SK-N-SH treated with all-trans-retinoic acid at 6 μM for 48 hours (cell line): ENCODE data around the gene ZNF701.
A peak's percentile ranks its signal among the peaks of the same experiment; 100 is the strongest.
"Not testable (repeated sequence)": the region's sequence is repeated elsewhere in the genome, so short reads cannot be mapped to it uniquely, and the experiment has no call there.

Experiments used
- ATAC-seq: fragments of 200-7000 bp; cut with Tn5 transposase; 3 replicates; pipeline ENCODE4 v1.9.1; 2020; ENCODE audit warnings: mild to moderate bottlenecking, moderate library complexity
- ARNTL ChIP-seq: fragments of 450-650 bp; formaldehyde crosslinking; IDR thresholded peaks from 2 replicates; pipeline ENCODE4 v1.5.0; 2020; ENCODE audit warnings: low read depth, mild to moderate bottlenecking, moderate library complexity, borderline replicate concordance
- BACH2 ChIP-seq: fragments of 250-450 bp; sonication (Bioruptor Pico); IDR thresholded peaks from 2 replicates; pipeline ENCODE4 v1.9.0; 2021; ENCODE audit warnings: mild to moderate bottlenecking, borderline replicate concordance
- CSDC2 ChIP-seq: fragments of 250-450 bp; sonication (Bioruptor Pico); IDR thresholded peaks from 2 replicates; pipeline ENCODE4 v1.5.0; 2020; ENCODE audit warnings: mild to moderate bottlenecking, moderate library complexity
- ESRRG ChIP-seq: fragments of 250-450 bp; sonication (Bioruptor Pico); IDR thresholded peaks from 2 replicates; pipeline ENCODE4 v1.6.1; 2021; ENCODE audit warnings: mild to moderate bottlenecking
- ISL1 ChIP-seq: fragments of 250-450 bp; sonication (Bioruptor Pico); IDR thresholded peaks from 2 replicates; pipeline ENCODE4 v2.1.2; 2022; ENCODE audit warnings: mild to moderate bottlenecking, moderate library complexity
- OSR1 ChIP-seq: fragments of 250-450 bp; sonication (Bioruptor Pico); IDR thresholded peaks from 2 replicates; pipeline ENCODE4 v1.8.0; 2022; ENCODE audit warnings: moderate library complexity, mild to moderate bottlenecking, inconsistent platforms
- PPARA ChIP-seq: fragments of 250-450 bp; sonication (Bioruptor Pico); IDR thresholded peaks from 2 replicates; pipeline ENCODE4 v1.5.0; 2020; ENCODE audit warnings: mild to moderate bottlenecking, borderline replicate concordance
- RARB ChIP-seq: fragments of 250-450 bp; sonication (Bioruptor Pico); IDR thresholded peaks from 2 replicates; pipeline ENCODE4 v1.8.0; 2021; ENCODE audit warnings: mild to moderate bottlenecking, moderate library complexity
- SNAI2 ChIP-seq: fragments of 250-450 bp; sonication (Bioruptor Pico); IDR thresholded peaks from 2 replicates; pipeline ENCODE4 v1.5.0; 2020; ENCODE audit warnings: mild to moderate bottlenecking, moderate library complexity
- TCF4 ChIP-seq: fragments of 250-450 bp; sonication (Bioruptor Pico); IDR thresholded peaks from 2 replicates; pipeline ENCODE4 v1.8.0; 2021; ENCODE audit warnings: mild to moderate bottlenecking, moderate library complexity, borderline replicate concordance
- ZC3H10 ChIP-seq: fragments of 250-450 bp; sonication (Bioruptor Pico); IDR thresholded peaks from 2 replicates; pipeline ENCODE4 v1.5.1; 2021; ENCODE audit warnings: mild to moderate bottlenecking, moderate library complexity
- ZFP3 ChIP-seq: fragments of 250-450 bp; sonication (Bioruptor Pico); IDR thresholded peaks from 2 replicates; pipeline ENCODE4 v1.5.0; 2020; ENCODE audit warnings: mild to moderate bottlenecking, moderate library complexity
- ZFP30 ChIP-seq: fragments of 450-650 bp; formaldehyde crosslinking; IDR thresholded peaks from 2 replicates; pipeline ENCODE4 v1.5.0; 2022; ENCODE audit warnings: mild to moderate bottlenecking, moderate library complexity
- ZNF565 ChIP-seq: fragments of 450-650 bp; formaldehyde crosslinking; conservative IDR thresholded peaks from 2 replicates; pipeline ENCODE4 v1.5.0; 2020; ENCODE audit warnings: low read depth, mild to moderate bottlenecking, moderate library complexity
- ZNF70 ChIP-seq: fragments of 450-650 bp; formaldehyde crosslinking; IDR thresholded peaks from 2 replicates; pipeline ENCODE4 v1.5.0; 2020; ENCODE audit warnings: mild to moderate bottlenecking, moderate library complexity
- ZNF8 ChIP-seq: fragments of 450-650 bp; formaldehyde crosslinking; IDR thresholded peaks from 2 replicates; pipeline ENCODE4 v1.5.0; 2020; ENCODE audit warnings: mild to moderate bottlenecking, moderate library complexity
- TF ChIP-seq, protein P1 (sequence below): fragments of 250-450 bp; sonication (Bioruptor Pico); IDR thresholded peaks from 2 replicates; pipeline ENCODE4 v1.8.0; 2021; ENCODE audit warnings: low read depth, mild to moderate bottlenecking, moderate library complexity, borderline replicate concordance
- TF ChIP-seq, protein P2 (sequence below): fragments of 250-450 bp; sonication (Bioruptor Pico); IDR thresholded peaks from 2 replicates; pipeline ENCODE4 v1.5.0; 2020; ENCODE audit warnings: mild to moderate bottlenecking, moderate library complexity
- TF ChIP-seq, protein P3 (sequence below): fragments of 250-450 bp; sonication (Bioruptor Pico); IDR thresholded peaks from 2 replicates; pipeline ENCODE4 v1.5.1; 2020; ENCODE audit warnings: low read depth, mild to moderate bottlenecking, moderate library complexity
- TF ChIP-seq, protein P4 (sequence below): fragments of 250-450 bp; sonication (Bioruptor Pico); IDR thresholded peaks from 2 replicates; pipeline ENCODE4 v1.5.1; 2021; ENCODE audit warnings: mild to moderate bottlenecking, moderate library complexity
- TF ChIP-seq, protein P5 (sequence below): fragments of 250-450 bp; sonication (Bioruptor Pico); IDR thresholded peaks from 2 replicates; pipeline ENCODE4 v1.8.0; 2020; ENCODE audit warnings: mild to moderate bottlenecking, moderate library complexity, borderline replicate concordance

ZNF701 gene

DNA sequence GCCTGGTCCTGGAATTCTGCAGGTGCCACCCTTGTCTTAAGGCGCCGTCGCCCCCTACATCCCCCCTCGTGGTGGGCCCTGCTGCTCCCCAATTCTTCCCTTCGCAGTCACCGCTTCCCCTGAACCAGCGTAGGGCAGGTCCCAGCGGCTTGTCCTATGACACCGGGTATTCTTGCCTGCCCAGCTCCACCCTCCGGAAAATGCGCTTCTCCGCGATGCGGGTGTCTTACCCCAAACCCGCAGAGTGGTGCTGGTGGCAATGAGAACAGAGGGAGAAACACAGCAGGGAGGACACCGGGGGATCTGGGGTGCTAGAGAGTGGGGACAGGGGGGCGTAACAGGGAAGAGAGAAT, 33.7 kb upstream of the ZNF701 start:
- no peak for TF ChIP-seq ESRRG
- no peak for TF ChIP-seq ZNF565 (CRISPR knock-in tag)
- no peak for TF ChIP-seq ARNTL
- TF ChIP-seq SNAI2 (CRISPR knock-in tag): no peak
- no peak for TF ChIP-seq ZFP3 (CRISPR knock-in tag)
- TF ChIP-seq TCF4 (CRISPR knock-in tag): no peak
- no peak for TF ChIP-seq RARB (CRISPR knock-in tag)
- TF ChIP-seq, protein P1, sequence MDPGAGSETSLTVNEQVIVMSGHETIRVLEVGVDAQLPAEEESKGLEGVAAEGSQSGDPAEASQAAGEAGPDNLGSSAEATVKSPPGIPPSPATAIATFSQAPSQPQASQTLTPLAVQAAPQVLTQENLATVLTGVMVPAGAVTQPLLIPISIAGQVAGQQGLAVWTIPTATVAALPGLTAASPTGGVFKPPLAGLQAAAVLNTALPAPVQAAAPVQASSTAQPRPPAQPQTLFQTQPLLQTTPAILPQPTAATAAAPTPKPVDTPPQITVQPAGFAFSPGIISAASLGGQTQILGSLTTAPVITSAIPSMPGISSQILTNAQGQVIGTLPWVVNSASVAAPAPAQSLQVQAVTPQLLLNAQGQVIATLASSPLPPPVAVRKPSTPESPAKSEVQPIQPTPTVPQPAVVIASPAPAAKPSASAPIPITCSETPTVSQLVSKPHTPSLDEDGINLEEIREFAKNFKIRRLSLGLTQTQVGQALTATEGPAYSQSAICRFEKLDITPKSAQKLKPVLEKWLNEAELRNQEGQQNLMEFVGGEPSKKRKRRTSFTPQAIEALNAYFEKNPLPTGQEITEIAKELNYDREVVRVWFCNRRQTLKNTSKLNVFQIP (CRISPR knock-in tag): no peak
- no peak for TF ChIP-seq OSR1
- TF ChIP-seq, protein P2, sequence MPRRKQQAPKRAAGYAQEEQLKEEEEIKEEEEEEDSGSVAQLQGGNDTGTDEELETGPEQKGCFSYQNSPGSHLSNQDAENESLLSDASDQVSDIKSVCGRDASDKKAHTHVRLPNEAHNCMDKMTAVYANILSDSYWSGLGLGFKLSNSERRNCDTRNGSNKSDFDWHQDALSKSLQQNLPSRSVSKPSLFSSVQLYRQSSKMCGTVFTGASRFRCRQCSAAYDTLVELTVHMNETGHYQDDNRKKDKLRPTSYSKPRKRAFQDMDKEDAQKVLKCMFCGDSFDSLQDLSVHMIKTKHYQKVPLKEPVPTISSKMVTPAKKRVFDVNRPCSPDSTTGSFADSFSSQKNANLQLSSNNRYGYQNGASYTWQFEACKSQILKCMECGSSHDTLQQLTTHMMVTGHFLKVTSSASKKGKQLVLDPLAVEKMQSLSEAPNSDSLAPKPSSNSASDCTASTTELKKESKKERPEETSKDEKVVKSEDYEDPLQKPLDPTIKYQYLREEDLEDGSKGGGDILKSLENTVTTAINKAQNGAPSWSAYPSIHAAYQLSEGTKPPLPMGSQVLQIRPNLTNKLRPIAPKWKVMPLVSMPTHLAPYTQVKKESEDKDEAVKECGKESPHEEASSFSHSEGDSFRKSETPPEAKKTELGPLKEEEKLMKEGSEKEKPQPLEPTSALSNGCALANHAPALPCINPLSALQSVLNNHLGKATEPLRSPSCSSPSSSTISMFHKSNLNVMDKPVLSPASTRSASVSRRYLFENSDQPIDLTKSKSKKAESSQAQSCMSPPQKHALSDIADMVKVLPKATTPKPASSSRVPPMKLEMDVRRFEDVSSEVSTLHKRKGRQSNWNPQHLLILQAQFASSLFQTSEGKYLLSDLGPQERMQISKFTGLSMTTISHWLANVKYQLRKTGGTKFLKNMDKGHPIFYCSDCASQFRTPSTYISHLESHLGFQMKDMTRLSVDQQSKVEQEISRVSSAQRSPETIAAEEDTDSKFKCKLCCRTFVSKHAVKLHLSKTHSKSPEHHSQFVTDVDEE (CRISPR knock-in tag): no peak
- no peak for TF ChIP-seq ZNF70 (CRISPR knock-in tag)
- TF ChIP-seq, protein P3, sequence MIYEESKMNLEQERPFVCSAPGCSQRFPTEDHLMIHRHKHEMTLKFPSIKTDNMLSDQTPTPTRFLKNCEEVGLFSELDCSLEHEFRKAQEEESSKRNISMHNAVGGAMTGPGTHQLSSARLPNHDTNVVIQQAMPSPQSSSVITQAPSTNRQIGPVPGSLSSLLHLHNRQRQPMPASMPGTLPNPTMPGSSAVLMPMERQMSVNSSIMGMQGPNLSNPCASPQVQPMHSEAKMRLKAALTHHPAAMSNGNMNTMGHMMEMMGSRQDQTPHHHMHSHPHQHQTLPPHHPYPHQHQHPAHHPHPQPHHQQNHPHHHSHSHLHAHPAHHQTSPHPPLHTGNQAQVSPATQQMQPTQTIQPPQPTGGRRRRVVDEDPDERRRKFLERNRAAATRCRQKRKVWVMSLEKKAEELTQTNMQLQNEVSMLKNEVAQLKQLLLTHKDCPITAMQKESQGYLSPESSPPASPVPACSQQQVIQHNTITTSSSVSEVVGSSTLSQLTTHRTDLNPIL (CRISPR knock-in tag): no peak
- TF ChIP-seq CSDC2 (CRISPR knock-in tag): no peak
- TF ChIP-seq, protein P4, sequence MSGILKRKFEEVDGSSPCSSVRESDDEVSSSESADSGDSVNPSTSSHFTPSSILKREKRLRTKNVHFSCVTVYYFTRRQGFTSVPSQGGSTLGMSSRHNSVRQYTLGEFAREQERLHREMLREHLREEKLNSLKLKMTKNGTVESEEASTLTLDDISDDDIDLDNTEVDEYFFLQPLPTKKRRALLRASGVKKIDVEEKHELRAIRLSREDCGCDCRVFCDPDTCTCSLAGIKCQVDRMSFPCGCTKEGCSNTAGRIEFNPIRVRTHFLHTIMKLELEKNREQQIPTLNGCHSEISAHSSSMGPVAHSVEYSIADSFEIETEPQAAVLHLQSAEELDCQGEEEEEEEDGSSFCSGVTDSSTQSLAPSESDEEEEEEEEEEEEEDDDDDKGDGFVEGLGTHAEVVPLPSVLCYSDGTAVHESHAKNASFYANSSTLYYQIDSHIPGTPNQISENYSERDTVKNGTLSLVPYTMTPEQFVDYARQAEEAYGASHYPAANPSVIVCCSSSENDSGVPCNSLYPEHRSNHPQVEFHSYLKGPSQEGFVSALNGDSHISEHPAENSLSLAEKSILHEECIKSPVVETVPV (CRISPR knock-in tag): no peak
- TF ChIP-seq, protein P5, sequence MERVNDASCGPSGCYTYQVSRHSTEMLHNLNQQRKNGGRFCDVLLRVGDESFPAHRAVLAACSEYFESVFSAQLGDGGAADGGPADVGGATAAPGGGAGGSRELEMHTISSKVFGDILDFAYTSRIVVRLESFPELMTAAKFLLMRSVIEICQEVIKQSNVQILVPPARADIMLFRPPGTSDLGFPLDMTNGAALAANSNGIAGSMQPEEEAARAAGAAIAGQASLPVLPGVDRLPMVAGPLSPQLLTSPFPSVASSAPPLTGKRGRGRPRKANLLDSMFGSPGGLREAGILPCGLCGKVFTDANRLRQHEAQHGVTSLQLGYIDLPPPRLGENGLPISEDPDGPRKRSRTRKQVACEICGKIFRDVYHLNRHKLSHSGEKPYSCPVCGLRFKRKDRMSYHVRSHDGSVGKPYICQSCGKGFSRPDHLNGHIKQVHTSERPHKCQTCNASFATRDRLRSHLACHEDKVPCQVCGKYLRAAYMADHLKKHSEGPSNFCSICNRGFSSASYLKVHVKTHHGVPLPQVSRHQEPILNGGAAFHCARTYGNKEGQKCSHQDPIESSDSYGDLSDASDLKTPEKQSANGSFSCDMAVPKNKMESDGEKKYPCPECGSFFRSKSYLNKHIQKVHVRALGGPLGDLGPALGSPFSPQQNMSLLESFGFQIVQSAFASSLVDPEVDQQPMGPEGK (CRISPR knock-in tag): no peak
- TF ChIP-seq PPARA: no peak
- no peak for TF ChIP-seq BACH2 (CRISPR knock-in tag)
- TF ChIP-seq ISL1 (CRISPR knock-in tag): no peak
- TF ChIP-seq ZFP30 (CRISPR knock-in tag): no peak
- TF ChIP-seq, all 23 proteins: peak for 0
- ATAC-seq: peak; percentile 50

DNA sequence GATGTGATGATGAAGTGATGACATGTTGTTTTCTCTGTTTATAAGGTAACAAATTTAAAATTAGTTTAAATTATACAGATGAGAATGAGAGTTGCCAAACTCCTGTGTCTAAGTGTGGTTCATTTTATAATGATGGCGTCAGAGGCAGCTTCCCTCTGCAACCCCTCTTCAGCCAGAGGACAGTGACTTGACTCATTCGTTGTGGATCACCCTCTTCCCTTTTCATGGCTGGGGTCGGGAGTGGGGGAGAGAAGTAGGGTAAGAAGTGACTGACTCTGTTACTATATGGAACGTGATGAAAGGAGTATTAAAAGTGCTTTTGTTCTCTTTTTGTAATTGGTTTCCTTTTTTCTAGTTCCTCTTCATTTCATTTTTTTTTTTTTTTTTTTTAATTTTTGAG, 31.3 kb upstream of the ZNF701 start:
- ATAC-seq: not testable (repeated sequence)

DNA sequence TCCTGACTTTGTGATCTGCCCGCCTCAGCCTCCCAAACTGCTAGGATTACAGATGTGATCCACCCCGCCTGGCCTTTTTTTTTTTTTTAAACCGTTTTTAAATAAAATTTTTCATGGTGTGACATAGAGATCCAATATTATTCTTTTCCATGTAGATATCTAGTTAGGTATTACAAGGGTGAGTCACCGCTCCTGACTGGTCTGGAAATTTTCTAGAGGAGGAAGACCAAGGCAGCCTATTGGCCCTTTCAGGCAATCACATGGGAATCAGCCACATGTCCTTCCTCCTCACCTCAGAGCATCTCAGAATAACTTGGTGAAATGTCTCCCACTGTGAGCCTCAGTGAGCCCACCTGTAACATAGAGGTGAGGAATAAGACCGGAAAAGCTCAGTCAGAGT, 28.9 kb upstream of the ZNF701 start:
- not testable (repeated sequence) for ATAC-seq

DNA sequence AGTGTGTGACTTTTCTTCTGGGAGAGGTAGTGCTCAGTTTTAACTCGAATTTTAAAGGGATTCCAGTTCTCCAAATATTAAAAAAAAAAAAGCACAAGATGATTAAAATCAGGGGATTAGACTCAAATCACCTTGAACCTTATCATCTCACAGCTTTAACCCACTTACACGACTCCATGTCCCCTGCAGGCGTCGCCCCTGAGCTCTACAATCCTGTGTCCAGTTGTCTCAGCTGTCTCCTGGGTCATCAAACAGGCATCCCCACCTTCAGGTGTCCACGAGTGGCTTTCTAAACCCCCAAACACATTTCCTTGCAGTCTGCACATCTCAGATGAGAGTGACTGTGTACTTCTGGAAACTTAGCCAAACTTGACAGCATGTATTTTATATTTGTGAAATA, 28.5 kb upstream of the ZNF701 start:
- no peak for ATAC-seq
- no peak for TF ChIP-seq CSDC2 (CRISPR knock-in tag)
- no peak for TF ChIP-seq ZFP3 (CRISPR knock-in tag)
- no peak for TF ChIP-seq SNAI2 (CRISPR knock-in tag)
- TF ChIP-seq, protein P1 (CRISPR knock-in tag): no peak
- TF ChIP-seq, protein P4 (CRISPR knock-in tag): no peak
- TF ChIP-seq ZNF8 (CRISPR knock-in tag): no peak
- TF ChIP-seq ZC3H10 (CRISPR knock-in tag): no peak
- TF ChIP-seq, protein P2 (CRISPR knock-in tag): no peak
- no peak for TF ChIP-seq ESRRG
- no peak for TF ChIP-seq ARNTL
- no peak for TF ChIP-seq ISL1 (CRISPR knock-in tag)
- TF ChIP-seq BACH2 (CRISPR knock-in tag): no peak
- no peak for TF ChIP-seq RARB (CRISPR knock-in tag)
